Endothelial cell of umbilical vein (primary cell): ENCODE data around the gene STARD5.

Experiments
- CTCF ChIP-seq, 2 donors: IDR thresholded peaks; 1 replicate in 1 of 2; 2 replicates in 1 of 2; pipeline ENCODE4 v1.5.1; 2011; ENCODE audit warnings: low read length in 2 of 2, mild to moderate bottlenecking in 2 of 2, moderate library complexity in 2 of 2, control low read depth in 1 of 2, inconsistent platforms in 1 of 2, low read depth in 1 of 2; ENCODE audit not compliant: insufficient read depth in 1 of 2; ENCODE audit errors: extremely low read depth in 1 of 2
- EZH2 ChIP-seq: IDR thresholded peaks from 2 replicates; pipeline ENCODE4 v1.6.1; 2012; ENCODE audit warnings: borderline replicate concordance, low read depth, mild to moderate bottlenecking, moderate library complexity, low read length, inconsistent platforms; ENCODE audit not compliant: severe bottlenecking
- FOS ChIP-seq: IDR thresholded peaks from 2 replicates; pipeline ENCODE4 v1.6.1; 2011; ENCODE audit warnings: mild to moderate bottlenecking, low read length, moderate library complexity, borderline replicate concordance; ENCODE audit not compliant: insufficient read depth
- JUN ChIP-seq: IDR thresholded peaks from 2 replicates; pipeline ENCODE4 v1.6.1; 2011; ENCODE audit warnings: borderline replicate concordance, low read depth; ENCODE audit not compliant: insufficient read length, insufficient read depth
- MAX ChIP-seq: IDR thresholded peaks from 2 replicates; pipeline ENCODE4 v1.6.1; 2011; ENCODE audit not compliant: insufficient read depth, insufficient read length
- MYC ChIP-seq: IDR thresholded peaks from one replicate; pipeline ENCODE4 v1.6.1; 2011; ENCODE audit warnings: mild to moderate bottlenecking, low read depth, low read length
- POLR2A ChIP-seq: IDR thresholded peaks from 2 replicates; pipeline ENCODE4 v1.6.1; 2012; ENCODE audit warnings: low read depth, mild to moderate bottlenecking, control low read depth, low read length
- POLR2AphosphoS5 ChIP-seq: IDR thresholded peaks from 2 replicates; pipeline ENCODE4 v1.6.1; 2012; ENCODE audit warnings: low read depth, mild to moderate bottlenecking, control low read depth, low read length, moderate library complexity; ENCODE audit not compliant: insufficient read depth

GRCh38 chr15:81273855-81274254, 50.1 kb downstream of the STARD5 start:
- TF ChIP-seq CTCF (IDR thresholded peaks at IDR 0.05; ENCODE audit: extremely low read depth in 1 of 2, insufficient read depth in 1 of 2, low read depth in 1 of 2, low read length in 2 of 2) (no peak), JUN (no peak), POLR2AphosphoS5 (no peak), EZH2 (no peak), FOS (no peak), POLR2A (no peak), MYC (no peak), MAX (no peak)
